Karpas-422 (cell line): ENCODE results near the gene TTC31. TPM values are rescaled to one million over a fixed set of nuclear protein-coding genes. Genes with fewer than 3 reads are reported as not detected.
"Not testable (repeated sequence)": the region's sequence is repeated elsewhere in the genome, so short reads cannot be mapped to it uniquely, and the experiment has no call there.

Experiments used
- DNase-seq: peaks from one replicate; pipeline ENCODE4 v3.0.0-alpha.2; 2015
- H2AFZ ChIP-seq: fragments of 200-600 bp; sonication (generic); 2 replicates; pipeline ENCODE4 v1.6.1; 2014; ENCODE audit warnings: antibody characterized with exemption, low read length, mixed read lengths
- H3K27ac ChIP-seq: fragments of 200-600 bp; sonication (generic); 2 replicates; pipeline ENCODE4 v1.5.1; 2014; ENCODE audit warnings: mild to moderate bottlenecking, low read length, moderate library complexity
- H3K27me3 ChIP-seq: fragments of 200-600 bp; sonication (generic); 2 replicates; pipeline ENCODE4 v1.6.1; 2014; ENCODE audit warnings: low read length, mixed read lengths
- H3K36me3 ChIP-seq: fragments of 200-600 bp; sonication (generic); 2 replicates; pipeline ENCODE4 v1.6.1; 2014; ENCODE audit warnings: low read length, mixed read lengths; ENCODE audit not compliant: insufficient read depth
- H3K4me1 ChIP-seq: fragments of 200-600 bp; sonication (generic); 2 replicates; pipeline ENCODE4 v1.6.1; 2014; ENCODE audit warnings: mild to moderate bottlenecking, low read length, mixed read lengths
- H3K4me2 ChIP-seq: fragments of 200-600 bp; sonication (generic); 2 replicates; pipeline ENCODE4 v1.6.1; 2014; ENCODE audit warnings: low read length, low read depth, mild to moderate bottlenecking; ENCODE audit not compliant: poor library complexity, severe bottlenecking
- H3K4me3 ChIP-seq: fragments of 200-600 bp; sonication (generic); 2 replicates; pipeline ENCODE4 v1.5.1; 2014; ENCODE audit warnings: mild to moderate bottlenecking, antibody characterized with exemption, low read length, mixed read lengths
- H3K79me2 ChIP-seq: fragments of 200-600 bp; sonication (generic); 2 replicates; pipeline ENCODE4 v1.6.1; 2014; ENCODE audit warnings: mild to moderate bottlenecking, low read length, mixed read lengths
- H3K9ac ChIP-seq: fragments of 200-600 bp; sonication (generic); 2 replicates; pipeline ENCODE4 v1.6.0; 2014; ENCODE audit warnings: low read length
- H3K9me2 ChIP-seq: fragments of 200-600 bp; sonication (generic), shearing (Covaris generic); replicated peaks from 2 replicates; pipeline ENCODE4 v1.6.0; 2014; ENCODE audit warnings: mild to moderate bottlenecking, low read length, moderate library complexity; ENCODE audit not compliant: insufficient read depth
- H3K9me3 ChIP-seq: fragments of 300-700, 200-600 bp; sonication (generic); 2 replicates; pipeline ENCODE4 v1.6.1; 2014; ENCODE audit warnings: low read length, mixed read lengths
- H4K20me1 ChIP-seq: fragments of 200-600 bp; sonication (generic); 2 replicates; pipeline ENCODE4 v1.6.1; 2014; ENCODE audit warnings: mild to moderate bottlenecking, antibody characterized with exemption, low read length, low read depth; ENCODE audit not compliant: insufficient read depth
- total RNA-seq: library from RNA; depleted of rRNA; stranded (reverse); fragments of >200 nt; shearing (Covaris generic); gene quantifications from 2 replicates; pipeline ENCODE4 v1.2.3, GENCODE V29; 2014; ENCODE audit warnings: low replicate concordance

TTC31 gene
- total RNA-seq, 1 experiment from 2014 or later, result 54.9 TPM

DNA sequence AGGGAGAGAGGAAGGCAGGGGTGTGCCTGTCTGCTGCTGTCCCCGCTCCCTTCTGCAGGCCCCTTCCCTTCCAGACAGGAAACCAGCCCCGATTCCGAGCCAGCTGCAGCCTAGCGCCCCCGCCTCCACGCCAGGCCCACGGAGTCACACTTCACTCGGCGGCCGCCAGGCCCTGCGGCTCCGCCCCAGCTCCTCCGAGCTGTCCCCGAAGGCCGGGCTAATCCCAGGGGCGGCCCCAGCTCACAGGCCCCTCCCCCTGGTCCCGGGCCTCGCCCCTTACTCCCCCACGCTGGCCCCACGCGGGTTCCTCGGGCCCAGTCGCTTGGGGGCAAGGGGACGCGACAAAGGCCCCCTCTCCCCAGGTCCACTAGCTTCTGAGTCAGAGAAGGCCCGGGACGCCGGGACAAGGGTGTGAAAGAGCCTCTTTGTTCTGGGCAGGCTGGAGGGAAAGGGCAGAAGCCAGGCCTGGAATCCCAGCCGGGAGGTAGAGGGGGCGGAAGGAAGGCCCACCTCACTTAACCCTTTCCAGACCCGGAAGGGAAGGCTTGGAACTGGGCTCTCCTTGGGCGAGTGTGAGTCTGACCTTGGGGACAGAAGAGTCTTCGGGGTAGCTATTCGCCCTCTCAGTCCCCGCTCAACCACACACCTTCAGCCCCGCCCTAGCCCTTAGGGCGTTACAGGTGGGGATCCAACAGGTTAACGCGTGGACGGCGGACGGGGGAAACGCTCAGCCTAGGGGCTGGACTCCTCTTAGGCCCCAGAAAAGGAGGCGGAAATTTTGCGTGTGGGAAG is 42.3 kb upstream of the TTC31 start:
- Histone ChIP-seq H3K9me3 (no peaks in the 10 kb centered on the region), H3K79me2 (0 out of 2 replicates have a peak, but pooled peaks cover 2% of the 10 kb centered on the region), H3K27me3 (no peaks in the 10 kb centered on the region; the same call in 1 of the 2 replicates), H3K4me3 (peak overlapping the region; percentile 71), H3K27ac (peak overlapping the region; percentile 24; the same call in 1 of the 2 replicates), H3K9ac (peak overlapping the region; percentile 83), H4K20me1 (no peaks in the 10 kb centered on the region), H2AFZ (peak overlapping the region; percentile 89), H3K4me1 (peaks cover 56% of the 10 kb centered on the region), H3K9me2 (no peaks in the 10 kb centered on the region), H3K4me2 (peak overlapping the region; percentile 71), H3K36me3 (no peaks in the 10 kb centered on the region)
- DNase-seq, result peak; percentile 93

DNA sequence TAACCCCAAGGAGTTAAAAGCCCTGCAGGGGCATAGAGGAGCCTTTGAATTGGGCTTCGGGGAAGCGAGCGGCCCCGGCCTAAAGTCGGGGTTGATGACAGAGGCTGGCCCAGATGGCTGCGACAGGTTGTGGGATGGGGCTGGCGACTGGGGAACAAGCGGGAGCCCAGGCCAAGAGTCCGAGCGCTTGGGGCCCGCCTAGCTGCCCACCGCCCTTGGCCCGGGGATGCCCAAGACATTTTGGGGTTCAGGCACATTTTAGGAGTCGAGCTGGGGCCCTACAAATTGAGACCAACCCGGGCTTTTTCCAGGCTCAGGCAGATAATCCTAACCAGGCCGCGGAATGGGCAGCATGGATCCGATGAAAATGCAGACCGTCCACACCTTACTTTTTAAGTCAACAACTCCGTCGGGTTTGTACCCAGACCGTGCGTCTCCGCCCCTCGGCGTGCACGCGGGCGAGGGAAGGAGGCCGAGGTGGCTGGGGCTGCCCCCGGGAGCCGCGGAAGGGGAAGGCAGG is 41.7 kb upstream of the TTC31 start:
- H3K4me2 ChIP-seq, result no peak overlapping the region
- no peaks in the 10 kb centered on the region for H3K9me3 ChIP-seq
- H3K27me3 ChIP-seq, result no peaks in the 10 kb centered on the region; the same call in 1 of the 2 replicates
- H2AFZ ChIP-seq, result no peak overlapping the region
- no peak overlapping the region for H3K9ac ChIP-seq
- no peaks in the 10 kb centered on the region for H3K9me2 ChIP-seq
- DNase-seq, result no peak
- 0 out of 2 replicates have a peak, but pooled peaks cover 2% of the 10 kb centered on the region for H3K79me2 ChIP-seq
- H3K27ac ChIP-seq, result no peak overlapping the region
- H4K20me1 ChIP-seq, result no peaks in the 10 kb centered on the region
- no peak overlapping the region for H3K4me3 ChIP-seq
- H3K36me3 ChIP-seq, result no peaks in the 10 kb centered on the region
- H3K4me1 ChIP-seq, result peaks cover 56% of the 10 kb centered on the region

- Histone ChIP-seq H3K9me3 (no peaks in the 10 kb centered on the region), H3K9ac (peak within 1 kb of the TSS; percentile 83), H3K9me2 (no peaks in the 10 kb centered on the region), H2AFZ (peak within 1 kb of the TSS; percentile 89), H3K27me3 (no peaks in the 10 kb centered on the region; the same call in 1 of the 2 replicates), H3K4me2 (peak within 1 kb of the TSS; percentile 71), H3K36me3 (no peaks in the 10 kb centered on the region), H3K27ac (no peak within 1 kb of the TSS), H3K4me1 (peaks cover 51% of the 10 kb centered on the region), H3K4me3 (peak within 1 kb of the TSS; percentile 71; the same call in 1 of the 2 replicates), H4K20me1 (no peaks in the 10 kb centered on the region), H3K79me2 (0 out of 2 replicates have a peak, but pooled peaks cover 2% of the 10 kb centered on the region)
- DNase-seq, result no peak
Measured at GRCh38 chr2:74441690-74442482, 41.0 kb upstream of the TTC31 start, which contains the start of gene RTKN. RTKN (minus strand) TSS chr2:74441937; CDS start chr2:74441816, 121 bp downstream.

- H3K9ac ChIP-seq, H3K27ac ChIP-seq, H3K79me2 ChIP-seq, H3K4me2 ChIP-seq, DNase-seq, H2AFZ ChIP-seq, H3K4me3 ChIP-seq, H3K9me3 ChIP-seq, H4K20me1 ChIP-seq, H3K27me3 ChIP-seq, H3K9me2 ChIP-seq, H3K36me3 ChIP-seq: not testable (repeated sequence)
- peaks cover 43% of the 10 kb centered on the region for H3K4me1 ChIP-seq
Measured at GRCh38 chr2:74442483-74443297, 40.2 kb upstream of the TTC31 start.

- no peaks in the 10 kb centered on the region for H3K79me2 ChIP-seq
- H3K9me3 ChIP-seq, result no peaks in the 10 kb centered on the region
- H3K9me2 ChIP-seq, result no peaks in the 10 kb centered on the region
- no peaks in the 10 kb centered on the region; the same call in 1 of the 2 replicates for H3K27me3 ChIP-seq
- H3K27ac ChIP-seq, result no peak overlapping the region
- H3K4me2 ChIP-seq, result peak overlapping the region; percentile 21
- peaks cover 23% of the 10 kb centered on the region for H3K4me1 ChIP-seq
- H2AFZ ChIP-seq, result no peak overlapping the region
- peak overlapping the region; percentile 2; the same call in 1 of the 2 replicates for H3K4me3 ChIP-seq
- H3K9ac ChIP-seq, result 0 out of 2 replicates have a peak overlapping the region, but pooled peaks have one; percentile 13
- no peaks in the 10 kb centered on the region for H3K36me3 ChIP-seq
- no peak for DNase-seq
- H4K20me1 ChIP-seq, result no peaks in the 10 kb centered on the region
Measured at GRCh38 chr2:74444498-74445318, 38.2 kb upstream of the TTC31 start.

DNA sequence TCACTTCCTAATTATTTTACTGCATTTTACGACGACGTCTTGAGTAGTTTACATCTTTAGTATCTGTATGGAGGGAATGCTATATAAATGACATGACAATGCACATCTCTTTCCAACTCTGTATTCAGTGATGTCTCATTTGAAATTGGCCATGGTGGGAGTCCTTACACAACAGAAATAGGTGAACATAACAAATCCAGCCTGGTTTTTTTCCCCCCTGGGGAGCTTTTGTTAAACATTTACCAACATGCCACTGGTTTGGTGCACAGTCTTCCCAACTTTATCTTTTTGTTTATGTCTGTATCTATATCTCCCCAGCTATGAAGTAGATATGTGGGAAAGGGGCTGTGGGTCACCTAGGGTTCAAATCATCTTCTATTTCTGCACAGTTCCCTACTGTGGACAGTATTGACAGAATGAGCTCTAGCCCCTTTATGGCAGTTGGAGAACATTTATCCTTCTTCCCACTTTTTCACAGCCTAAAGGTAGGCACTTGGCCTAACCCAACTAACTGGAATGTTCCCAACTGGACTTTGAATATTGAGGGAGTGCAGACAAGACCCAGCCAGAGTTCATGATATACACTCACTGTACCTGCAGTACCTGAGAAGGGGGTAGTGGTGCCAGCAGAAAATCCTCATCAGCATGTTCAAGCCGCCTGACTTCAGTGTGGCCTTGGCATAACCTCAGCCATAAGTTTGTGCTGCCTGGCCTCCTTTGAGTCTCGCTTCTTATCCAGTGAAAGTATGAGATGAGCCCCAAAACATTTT is 35.5 kb upstream of the TTC31 start:
- no peak overlapping the region for H2AFZ ChIP-seq
- H3K4me3 ChIP-seq, result no peak overlapping the region
- H3K79me2 ChIP-seq, result no peaks in the 10 kb centered on the region
- no peaks in the 10 kb centered on the region for H3K36me3 ChIP-seq
- no peak overlapping the region for H3K4me2 ChIP-seq
- no peaks in the 10 kb centered on the region for H3K9me2 ChIP-seq
- H3K9me3 ChIP-seq, result no peaks in the 10 kb centered on the region
- H4K20me1 ChIP-seq, result no peaks in the 10 kb centered on the region
- no peak overlapping the region for H3K9ac ChIP-seq
- H3K4me1 ChIP-seq, result peaks cover 11% of the 10 kb centered on the region
- DNase-seq, result no peak
- H3K27me3 ChIP-seq, result no peaks in the 10 kb centered on the region; the same call in 1 of the 2 replicates
- H3K27ac ChIP-seq, result no peak overlapping the region
